ENCODE measurements around the gene PIK3CD.
"Not testable (repeated sequence)": the region's sequence is repeated elsewhere in the genome, so short reads cannot be mapped to it uniquely, and the experiment has no call there.

Gene PIK3CD

GRCh38 chr1:9736241-9736640 is 84.7 kb downstream of the PIK3CD start:
- no peak for DNase-seq

GRCh38 chr1:9737057-9737456 is 85.5 kb downstream of the PIK3CD start:
- no peak for DNase-seq

- DNase-seq: no peak
Observed at GRCh38 chr1:9737671-9738070, 86.1 kb downstream of the PIK3CD start.

GRCh38 chr1:9744106-9744799 is 92.7 kb downstream of the PIK3CD start:
- no peak for DNase-seq

GRCh38 chr1:9746211-9746610 is 94.7 kb downstream of the PIK3CD start:
- DNase-seq: no peak

- DNase-seq: no peak
Observed at GRCh38 chr1:9746651-9747050, 95.1 kb downstream of the PIK3CD start.

GRCh38 chr1:9748391-9748790 is 96.9 kb downstream of the PIK3CD start:
- DNase-seq: not testable (repeated sequence)

GRCh38 chr1:9749361-9749760 is 97.8 kb downstream of the PIK3CD start:
- peak in 1 of 14 donors; percentile 45 for DNase-seq

GRCh38 chr1:9751971-9752370 is 100.4 kb downstream of the PIK3CD start:
- DNase-seq: peak in 1 of 14 donors; percentile 37

GRCh38 chr1:9753121-9753531 is 101.6 kb downstream of the PIK3CD start:
- DNase-seq: peak in 1 of 14 donors; percentile 43

- DNase-seq: peak in 1 of 14 donors; percentile 55
Observed at GRCh38 chr1:9755441-9755995, 104.0 kb downstream of the PIK3CD start.

GRCh38 chr1:9758559-9759121 is 107.1 kb downstream of the PIK3CD start:
- DNase-seq: peak in 3 of 14 donors; percentile 5 to 13 (median 12)

- no peak for DNase-seq
Observed at GRCh38 chr1:9759939-9760338, 108.4 kb downstream of the PIK3CD start.

GRCh38 chr1:9760824-9761223 is 109.3 kb downstream of the PIK3CD start:
- DNase-seq: no peak

- DNase-seq: no peak
Observed at GRCh38 chr1:9761855-9762254, 110.3 kb downstream of the PIK3CD start.

GRCh38 chr1:9762446-9762845 is 110.9 kb downstream of the PIK3CD start:
- not testable (repeated sequence) for DNase-seq

GRCh38 chr1:9763914-9764313 is 112.4 kb downstream of the PIK3CD start:
- DNase-seq: no peak

GRCh38 chr1:9764550-9764949 is 113.0 kb downstream of the PIK3CD start:
- no peak for DNase-seq

GRCh38 chr1:9766759-9767442 is 115.4 kb downstream of the PIK3CD start:
- DNase-seq: peak in 2 of 14 donors; percentile 38 to 43

GRCh38 chr1:9767964-9768668 is 116.6 kb downstream of the PIK3CD start:
- DNase-seq: no peak

GRCh38 chr1:9768983-9769382 is 117.5 kb downstream of the PIK3CD start:
- DNase-seq: no peak

GRCh38 chr1:9770298-9770697 is 118.8 kb downstream of the PIK3CD start:
- no peak for DNase-seq

Data from C1 segment of cervical spinal cord (tissue), 14 donors.